Measurements from ENCODE around the gene BABAM2. TPM values are rescaled to one million over a fixed set of nuclear protein-coding genes. Genes with fewer than 3 reads are reported as not detected.
"Not testable (repeated sequence)": the region's sequence is repeated elsewhere in the genome, so short reads cannot be mapped to it uniquely, and the experiment has no call there.

BABAM2 gene
- polyA plus RNA-seq, 3 donors = 11.1 to 23.9 (median 20.6) TPM

GRCh38 chr2:27871802-27872201 lies 18.7 kb upstream of the BABAM2 start:
- no peak overlapping the region for H3K27ac ChIP-seq (ENCODE audit: low read depth, low read length)
- WGBS, 3 donors = 56 to 98% (median 86%) methylated on average over 3 of the region's 3 CpGs

- H3K27ac ChIP-seq (ENCODE audit: low read depth, low read length) = no peak overlapping the region
- WGBS, 3 donors = 73 to 88% (median 81%) methylated on average over 1 of the region's 1 CpG
These were observed 17.4 kb upstream of the BABAM2 start for GRCh38 chr2:27873091-27873490.

- H3K27ac ChIP-seq (ENCODE audit: low read depth, low read length) = no peak overlapping the region
- 83 to 84% (median 84%) methylated on average over 9 of the region's 9 CpGs for WGBS, 3 donors
These were observed 15.2 kb upstream of the BABAM2 start for GRCh38 chr2:27875089-27875881.

- WGBS, 3 donors = 67 to 87% (median 73%) methylated on average over 2 of the region's 2 CpGs
- H3K27ac ChIP-seq (ENCODE audit: low read depth, low read length) = no peak overlapping the region
These were observed 11.7 kb upstream of the BABAM2 start for GRCh38 chr2:27878825-27879224.

GRCh38 chr2:27881815-27882583 lies 8.5 kb upstream of the BABAM2 start:
- WGBS, 3 donors = 92% methylated on average over 4 of the region's 4 CpGs
- not testable (repeated sequence) for H3K27ac ChIP-seq (ENCODE audit: low read depth, low read length)

GRCh38 chr2:27882584-27882922 lies 8.0 kb upstream of the BABAM2 start:
- WGBS, 3 donors = 94 to 98% (median 94%) methylated on average over 1 of the region's 1 CpG

GRCh38 chr2:27884601-27885000 lies 5.9 kb upstream of the BABAM2 start:
- 10 to 14% (median 11%) methylated on average over 2 of the region's 2 CpGs for WGBS, 3 donors
- no peak overlapping the region for H3K27ac ChIP-seq (ENCODE audit: low read depth, low read length)

More at GRCh38 chr2:27882584-27882922, 8.0 kb upstream of the BABAM2 start:
- H3K27ac ChIP-seq (ENCODE audit: low read depth, low read length) = not testable (repeated sequence)

GRCh38 chr2:27885234-27885633 lies 5.3 kb upstream of the BABAM2 start:
- 89 to 94% (median 91%) methylated on average over 1 of the region's 1 CpG for WGBS, 3 donors
- no peak overlapping the region for H3K27ac ChIP-seq (ENCODE audit: low read depth, low read length)

GRCh38 chr2:27885661-27886060 lies 4.9 kb upstream of the BABAM2 start:
- WGBS, 3 donors = 71 to 78% (median 76%) methylated on average over 1 of the region's 1 CpG
- no peak overlapping the region for H3K27ac ChIP-seq (ENCODE audit: low read depth, low read length)

GRCh38 chr2:27886322-27886721 lies 4.2 kb upstream of the BABAM2 start:
- 94 to 96% (median 94%) methylated on average over 6 of the region's 6 CpGs for WGBS, 3 donors
- no peak overlapping the region for H3K27ac ChIP-seq (ENCODE audit: low read depth, low read length)

- WGBS, 3 donors = 37 to 63% (median 47%) methylated on average over 2 of the region's 2 CpGs
- no peak overlapping the region for H3K27ac ChIP-seq (ENCODE audit: low read depth, low read length)
These were observed 3.4 kb upstream of the BABAM2 start for GRCh38 chr2:27887111-27887510.

- no peak overlapping the region for H3K27ac ChIP-seq (ENCODE audit: low read depth, low read length)
- WGBS, 3 donors = 82 to 95% (median 82%) methylated on average over 3 of the region's 3 CpGs
These were observed 2.7 kb upstream of the BABAM2 start for GRCh38 chr2:27887830-27888229.

- 52 to 70% (median 60%) methylated on average over 3 of the region's 3 CpGs for WGBS, 3 donors
- H3K27ac ChIP-seq (ENCODE audit: low read depth, low read length) = no peak overlapping the region
These were observed 1.7 kb upstream of the BABAM2 start for GRCh38 chr2:27888790-27889189.

GRCh38 chr2:27889774-27890145 lies 769 bp upstream of the BABAM2 start:
- peak overlapping the region; percentile 55 for H3K27ac ChIP-seq (ENCODE audit: low read depth, low read length)
- WGBS, 3 donors = 15 to 21% (median 17%) methylated on average over 10 of the region's 10 CpGs

- H3K27ac ChIP-seq (ENCODE audit: low read depth, low read length) = peak overlapping the region; percentile 55
- 15 to 16% (median 15%) methylated on average over 24 of the region's 24 CpGs for WGBS, 3 donors
These were observed 569 bp downstream of the BABAM2 start for GRCh38 chr2:27890924-27891672.

GRCh38 chr2:27891673-27892105 lies 1.2 kb downstream of the BABAM2 start:
- no peak overlapping the region for H3K27ac ChIP-seq (ENCODE audit: low read depth, low read length)
- WGBS, 3 donors = 62 to 85% (median 78%) methylated on average over 5 of the region's 5 CpGs

GRCh38 chr2:27893006-27893405 lies 2.5 kb downstream of the BABAM2 start:
- 38 to 69% (median 51%) methylated on average over 3 of the region's 3 CpGs for WGBS, 3 donors
- H3K27ac ChIP-seq (ENCODE audit: low read depth, low read length) = no peak overlapping the region

- H3K27ac ChIP-seq (ENCODE audit: low read depth, low read length) = no peak overlapping the region
These were observed 7.2 kb downstream of the BABAM2 start for GRCh38 chr2:27897717-27898116.

- 81 to 90% (median 83%) methylated on average over 1 of the region's 1 CpG for WGBS, 3 donors
- H3K27ac ChIP-seq (ENCODE audit: low read depth, low read length) = no peak overlapping the region
These were observed 10.7 kb downstream of the BABAM2 start for GRCh38 chr2:27901234-27901633.

Data from adipose tissue (tissue), 3 donors.